LNCAP (cell line): ENCODE results near the gene ADAMTS9.

Experiments used
- CTCF ChIP-seq: fragments of 450-650 bp; IDR thresholded peaks from 2 replicates; pipeline ENCODE4 v1.5.1; 2017; ENCODE audit warnings: mild to moderate bottlenecking

ADAMTS9 gene

GRCh38 chr3:64473466-64473865, 214.3 kb downstream of the ADAMTS9 start:
- TF ChIP-seq CTCF, result no peak

GRCh38 chr3:64470436-64470835, 217.4 kb downstream of the ADAMTS9 start:
- TF ChIP-seq CTCF, result no peak

- TF ChIP-seq CTCF, result no peak
Observed at GRCh38 chr3:64467255-64467944, 220.4 kb downstream of the ADAMTS9 start.
